Keratinocyte (primary cell): Measurements from ENCODE around the gene EXOC4. TPM values are rescaled to one million over a fixed set of nuclear protein-coding genes. Genes with fewer than 3 reads are reported as not detected.

Source experiments
- DNase-seq: peaks from one replicate; pipeline ENCODE4 v3.0.0-alpha.2; 2011; ENCODE audit warnings: low read depth, missing footprints, low spot score
- FAIRE-seq: peaks from 2 replicates; lab custom pipeline; 2011; peaks lifted over from hg19 to GRCh38; lab: Jason Lieb, UNC
- H2AFZ ChIP-seq: 2 replicates; pipeline ENCODE4 v1.6.0; 2012; ENCODE audit warnings: low read length, control low read depth, inconsistent platforms; ENCODE audit not compliant: control insufficient read depth
- H3K27ac ChIP-seq: 2 replicates; pipeline ENCODE4 v1.5.1; 2011; ENCODE audit warnings: low read length; ENCODE audit not compliant: control insufficient read depth, insufficient read depth
- H3K27me3 ChIP-seq: 3 replicates; pipeline ENCODE4 v1.6.0; 2011; ENCODE audit warnings: low read length; ENCODE audit not compliant: control insufficient read depth, insufficient read depth; ENCODE audit errors: extremely low read depth
- H3K36me3 ChIP-seq, 2 experiments: 2 replicates in 1 of 2; 3 replicates in 1 of 2; pipeline ENCODE4 v1.5.1; 2011; ENCODE audit warnings: low read length in 2 of 2, mild to moderate bottlenecking in 1 of 2; ENCODE audit not compliant: control insufficient read depth in 2 of 2, insufficient read depth in 2 of 2; ENCODE audit errors: extremely low read depth in 1 of 2
- H3K4me1 ChIP-seq: 3 replicates; pipeline ENCODE4 v1.5.1; 2011; ENCODE audit warnings: low read length; ENCODE audit not compliant: control insufficient read depth, insufficient read depth; ENCODE audit errors: extremely low read depth
- H3K4me2 ChIP-seq: 3 replicates; pipeline ENCODE4 v1.6.0; 2011; ENCODE audit warnings: low read depth, low read length; ENCODE audit not compliant: control insufficient read depth, insufficient read depth; ENCODE audit errors: extremely low read depth
- H3K4me3 ChIP-seq, 3 experiments: fragments of 200-600 bp in 1 of 3; sonication (generic) in 1 of 3; 2 replicates in 2 of 3; 3 replicates in 1 of 3; pipeline ENCODE4 v1.5.1; 2011 to 2016; ENCODE audit warnings: low read length in 3 of 3, mild to moderate bottlenecking in 3 of 3, control low read depth in 2 of 3, inconsistent platforms in 1 of 3, low read depth in 1 of 3, mixed read lengths in 1 of 3, mixed run types in 1 of 3, moderate library complexity in 1 of 3; ENCODE audit not compliant: control insufficient read depth in 2 of 3, insufficient read depth in 2 of 3; ENCODE audit errors: extremely low read depth in 1 of 3
- H3K79me2 ChIP-seq: 2 replicates; pipeline ENCODE4 v1.6.0; 2012; ENCODE audit warnings: low read length; ENCODE audit not compliant: control insufficient read depth, insufficient read depth
- H3K9ac ChIP-seq: 3 replicates; pipeline ENCODE4 v1.6.0; 2011; ENCODE audit warnings: low read length; ENCODE audit not compliant: control insufficient read depth, insufficient read depth; ENCODE audit errors: extremely low read depth
- H3K9me1 ChIP-seq: 3 replicates; pipeline ENCODE4 v1.6.0; 2011; ENCODE audit warnings: low read length; ENCODE audit not compliant: control insufficient read depth, insufficient read depth; ENCODE audit errors: extremely low read depth
- H3K9me3 ChIP-seq: 2 replicates; pipeline ENCODE4 v1.5.1; 2012; ENCODE audit warnings: low read depth, low read length; ENCODE audit not compliant: control insufficient read depth
- H4K20me1 ChIP-seq: 3 replicates; pipeline ENCODE4 v1.6.0; 2011; ENCODE audit warnings: low read length; ENCODE audit not compliant: control insufficient read depth, insufficient read depth; ENCODE audit errors: extremely low read depth
- CTCF ChIP-seq, 3 experiments: IDR thresholded peaks in 1 of 3; conservative IDR thresholded peaks in 1 of 3; optimal IDR thresholded peaks in 1 of 3; 2 replicates in 2 of 3; 3 replicates in 1 of 3; pipeline versions ENCODE3 to v1.5.1; 2011; ENCODE audit warnings: low read length in 3 of 3, mild to moderate bottlenecking in 3 of 3, moderate library complexity in 2 of 3, control low read depth in 1 of 3, inconsistent platforms in 1 of 3; ENCODE audit not compliant: insufficient read depth in 2 of 3; ENCODE audit errors: extremely low read depth in 1 of 3
- EZH2 ChIP-seq: IDR thresholded peaks from one replicate; pipeline ENCODE4 v1.6.1; 2012; ENCODE audit warnings: inconsistent platforms, mild to moderate bottlenecking, low read length, moderate library complexity
- dilution Hi-C: fragments of 300-500 bp; cut with MboI; formaldehyde crosslinking; loops from one replicate; pipeline ENCODE4 v1.7.0; 2020; ENCODE audit warnings: low sequenced_read_pairs; ENCODE audit not compliant: extremely low pct_ligation_motif_present
- polyA plus RNA-seq, 5 experiments: library from polyadenylated mRNA; depleted of rRNA in 3 of 5; stranded (reverse) in 3 of 5; stranded (forward) in 1 of 5; unstranded in 1 of 5; fragments of >200 nt; gene quantifications; 1 replicate in 1 of 5; 2 replicates in 3 of 5; 3 replicates in 1 of 5; pipeline versions ENCODE4 v1.2.1 to v1.2.3, GENCODE V29; 2011 to 2012; ENCODE audit warnings: missing spikeins in 2 of 5, low read depth in 1 of 5, low replicate concordance in 1 of 5

Gene EXOC4
- polyA plus RNA-seq, 1 donor (not counting 4 experiments of a cell fraction or from before 2014, with no cell fraction given): 52.6 TPM

GRCh38 chr7:133602291-133602690 lies 349.4 kb downstream of the EXOC4 start:
- Histone ChIP-seq H3K27ac (no peak overlapping the region), H2AFZ (no peak overlapping the region), H3K36me3 (no peaks in the 10 kb centered on the region), H3K9me3 (no peaks in the 10 kb centered on the region), H3K4me1 (no peaks in the 10 kb centered on the region), H3K9me1 (no peaks in the 10 kb centered on the region), H3K4me3 (no peak overlapping the region), H4K20me1 (peaks cover 3% of the 10 kb centered on the region), H3K9ac (no peak overlapping the region), H3K4me2 (no peak overlapping the region), H3K27me3 (no peaks in the 10 kb centered on the region), H3K79me2 (no peaks in the 10 kb centered on the region)
- TF ChIP-seq EZH2: no peak
- TF ChIP-seq CTCF (optimal IDR thresholded peaks at IDR 0.05 in 1 of 3, IDR thresholded peaks at IDR 0.05 in 1 of 3, conservative IDR thresholded peaks at IDR 0.05 in 1 of 3; ENCODE audit: extremely low read depth in 1 of 3, insufficient read depth in 2 of 3, low read length in 3 of 3): no peak
- DNase-seq (no peak), FAIRE-seq (peak; percentile 23)
- dilution Hi-C loops: no loop called here

DNA sequence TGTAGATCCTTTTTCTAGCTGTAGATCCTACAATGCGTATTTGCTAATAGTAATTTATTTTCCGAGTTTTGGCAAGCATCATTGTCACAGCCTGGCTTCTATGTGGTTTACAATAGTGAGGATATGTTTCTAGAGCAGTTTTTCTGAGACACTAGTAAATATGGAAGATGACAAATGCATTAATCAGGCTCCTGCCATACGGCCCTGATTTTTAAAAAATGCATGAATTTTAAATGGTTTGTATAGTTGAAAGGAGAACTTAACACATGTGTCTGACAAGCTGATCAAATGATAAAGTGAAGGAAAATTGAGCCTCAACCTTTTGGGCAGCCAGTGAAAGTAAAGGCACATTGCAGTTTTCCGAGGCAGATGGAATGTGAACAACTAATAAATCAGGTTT lies 354.1 kb downstream of the EXOC4 start:
- FAIRE-seq: no peak
- H3K27me3 ChIP-seq: no peaks in the 10 kb centered on the region
- H3K4me3 ChIP-seq: no peak overlapping the region
- TF ChIP-seq CTCF (optimal IDR thresholded peaks at IDR 0.05 in 1 of 3, IDR thresholded peaks at IDR 0.05 in 1 of 3, conservative IDR thresholded peaks at IDR 0.05 in 1 of 3; ENCODE audit: extremely low read depth in 1 of 3, insufficient read depth in 2 of 3, low read length in 3 of 3) (no peak), EZH2 (no peak)
- no peaks in the 10 kb centered on the region for H3K9me1 ChIP-seq
- no peak overlapping the region for H2AFZ ChIP-seq
- H3K9me3 ChIP-seq: no peaks in the 10 kb centered on the region
- no peaks in the 10 kb centered on the region for H3K79me2 ChIP-seq
- dilution Hi-C loops: no loop called here
- no peak overlapping the region for H3K9ac ChIP-seq
- H3K27ac ChIP-seq: no peak overlapping the region
- no peaks in the 10 kb centered on the region for H3K36me3 ChIP-seq
- DNase-seq: no peak
- H4K20me1 ChIP-seq: no peaks in the 10 kb centered on the region
- H3K4me2 ChIP-seq: no peak overlapping the region
- H3K4me1 ChIP-seq: no peaks in the 10 kb centered on the region
